ENCODE data around the gene KIAA2012. TPM values are rescaled to one million over a fixed set of nuclear protein-coding genes. Genes with fewer than 3 reads are reported as not detected.

KIAA2012 gene
- total RNA-seq, 1 donor from 2014 or later: not detected

DNA sequence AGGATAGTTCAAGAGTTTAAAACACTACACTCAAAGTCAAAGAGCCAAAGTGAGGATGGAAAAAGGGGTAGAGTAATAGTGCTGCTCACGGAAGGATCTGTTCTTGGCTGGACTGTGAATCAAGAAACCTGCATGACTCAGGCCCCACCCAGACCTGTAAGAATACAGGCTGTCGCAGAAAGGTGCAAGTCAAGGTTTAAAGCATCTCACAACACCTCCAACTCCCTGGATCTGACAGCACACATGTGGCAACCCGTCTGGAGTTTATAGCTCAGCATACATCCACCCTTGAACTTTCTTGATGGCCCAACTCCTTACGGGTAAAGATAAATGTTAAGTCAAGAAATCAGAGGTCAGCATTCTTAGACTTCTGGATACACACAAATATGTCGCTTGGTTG lies 6.3 kb downstream of the KIAA2012 start:
- Mint-ChIP-seq H3K27ac (no peak overlapping the region), H3K4me1 (no peaks in the 10 kb centered on the region), H3K36me3 (ENCODE audit: low read depth) (no peaks in the 10 kb centered on the region), H3K27me3 (peaks cover 6% of the 10 kb centered on the region), H3K9me3 (no peaks in the 10 kb centered on the region), H3K4me3 (no peak overlapping the region)
- DNase-seq: no peak
- intact Hi-C loops (cut with micrococcal nuclease): no loop called here

DNA sequence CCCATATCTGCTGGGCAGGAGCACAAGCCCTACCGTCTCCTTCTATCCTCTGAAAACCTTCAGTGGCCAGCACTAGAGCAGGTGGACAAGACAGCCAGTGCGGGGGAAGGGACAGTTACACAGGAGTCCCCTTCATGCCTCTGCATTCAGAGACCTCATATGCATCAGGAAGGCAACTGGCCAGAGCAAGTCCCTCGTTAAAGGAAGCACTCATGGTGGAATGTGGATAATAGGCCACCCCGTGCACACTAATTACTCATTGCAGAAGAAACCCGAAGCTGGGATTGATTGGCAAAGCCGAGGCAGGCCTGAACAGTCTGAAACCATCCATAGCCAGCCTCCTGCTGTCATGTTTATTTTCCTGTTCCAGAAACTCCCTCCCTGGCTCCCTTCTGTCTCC lies 11.2 kb downstream of the KIAA2012 start:
- intact Hi-C loops (cut with micrococcal nuclease): no loop called here

DNA sequence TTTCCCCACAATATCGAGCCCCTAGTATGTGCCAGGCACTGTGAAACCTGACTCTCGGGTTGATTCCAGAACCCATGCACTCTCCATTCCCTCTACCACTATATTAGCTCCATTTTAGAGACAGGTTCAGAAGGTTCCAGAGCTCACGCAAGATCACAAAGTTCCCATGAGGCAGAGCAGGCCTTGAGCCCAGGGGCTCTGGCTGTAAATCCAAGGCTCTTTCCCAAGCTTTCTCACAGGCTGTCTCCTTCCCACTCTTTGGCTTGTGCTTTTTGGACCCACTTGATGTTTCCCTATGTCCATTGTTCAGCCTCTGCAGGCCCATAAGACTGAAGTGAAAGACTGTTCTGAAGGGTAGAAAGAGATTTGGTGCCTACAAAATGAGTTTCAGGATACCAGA lies 15.7 kb downstream of the KIAA2012 start:
- H3K4me1 Mint-ChIP-seq: no peaks in the 10 kb centered on the region
- no peaks in the 10 kb centered on the region for H3K36me3 Mint-ChIP-seq (ENCODE audit: low read depth)
- H3K4me3 Mint-ChIP-seq: no peak overlapping the region
- no peaks in the 10 kb centered on the region for H3K9me3 Mint-ChIP-seq
- intact Hi-C loops (cut with micrococcal nuclease): no loop called here
- no peak for DNase-seq
- no peak overlapping the region for H3K27ac Mint-ChIP-seq
- peaks cover 9% of the 10 kb centered on the region for H3K27me3 Mint-ChIP-seq

More for the DNA sequence above, 11.2 kb downstream of the KIAA2012 start:
- no peaks in the 10 kb centered on the region for H3K4me1 Mint-ChIP-seq
- DNase-seq: no peak
- no peak overlapping the region for H3K27ac Mint-ChIP-seq
- no peaks in the 10 kb centered on the region for H3K9me3 Mint-ChIP-seq
- H3K36me3 Mint-ChIP-seq (ENCODE audit: low read depth): no peaks in the 10 kb centered on the region
- H3K27me3 Mint-ChIP-seq: peaks cover 2% of the 10 kb centered on the region
- no peak overlapping the region for H3K4me3 Mint-ChIP-seq

DNA sequence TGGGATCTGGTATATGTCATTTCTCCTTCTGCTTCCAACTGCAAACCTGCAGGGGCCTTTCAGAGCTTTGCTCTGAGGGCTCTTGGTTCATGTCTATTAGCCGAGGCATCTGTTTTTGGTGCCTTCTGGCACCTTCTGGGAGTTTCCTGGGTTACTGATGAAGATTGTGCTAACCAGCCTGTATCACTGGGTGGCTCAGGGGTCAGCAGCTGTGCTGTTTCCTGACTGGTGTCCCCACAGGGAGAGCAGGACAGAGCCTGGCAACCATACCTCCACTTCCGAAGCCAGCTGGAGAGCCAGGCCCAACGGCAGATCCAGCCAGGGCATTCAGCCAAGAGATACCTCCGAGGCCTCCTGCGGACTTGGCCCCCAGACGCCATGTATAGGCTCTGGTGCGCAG lies 17.5 kb downstream of the KIAA2012 start:
- Mint-ChIP-seq H3K36me3 (ENCODE audit: low read depth) (no peaks in the 10 kb centered on the region), H3K9me3 (no peaks in the 10 kb centered on the region), H3K4me3 (no peak overlapping the region), H3K27me3 (peaks cover 9% of the 10 kb centered on the region), H3K27ac (no peak overlapping the region), H3K4me1 (no peaks in the 10 kb centered on the region)
- intact Hi-C loops (cut with micrococcal nuclease): no loop called here
- no peak for DNase-seq

DNA sequence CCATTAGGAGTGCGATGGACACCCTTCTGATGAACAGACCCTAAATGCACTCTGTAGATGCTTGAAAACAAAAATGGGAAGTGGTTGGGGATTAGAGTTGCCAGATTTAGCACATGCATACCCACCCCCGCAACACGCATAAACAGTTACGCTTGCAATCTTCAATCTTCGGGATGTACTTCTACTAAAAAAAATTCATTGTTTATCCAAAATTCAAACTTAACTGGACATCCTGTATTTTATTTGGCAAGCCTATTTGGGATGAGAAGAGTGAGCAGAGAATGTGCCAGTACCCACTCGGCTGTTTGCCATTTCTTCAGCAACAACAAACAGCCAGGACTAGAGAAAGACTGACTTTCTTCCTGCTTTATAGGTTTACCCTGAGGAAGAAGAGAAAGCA lies 18.4 kb downstream of the KIAA2012 start:
- H3K36me3 Mint-ChIP-seq (ENCODE audit: low read depth): no peaks in the 10 kb centered on the region
- DNase-seq: no peak
- intact Hi-C loops (cut with micrococcal nuclease): no loop called here
- H3K4me1 Mint-ChIP-seq: no peaks in the 10 kb centered on the region
- no peak overlapping the region for H3K27ac Mint-ChIP-seq
- no peaks in the 10 kb centered on the region for H3K9me3 Mint-ChIP-seq
- no peak overlapping the region for H3K4me3 Mint-ChIP-seq
- peaks cover 11% of the 10 kb centered on the region for H3K27me3 Mint-ChIP-seq

DNA sequence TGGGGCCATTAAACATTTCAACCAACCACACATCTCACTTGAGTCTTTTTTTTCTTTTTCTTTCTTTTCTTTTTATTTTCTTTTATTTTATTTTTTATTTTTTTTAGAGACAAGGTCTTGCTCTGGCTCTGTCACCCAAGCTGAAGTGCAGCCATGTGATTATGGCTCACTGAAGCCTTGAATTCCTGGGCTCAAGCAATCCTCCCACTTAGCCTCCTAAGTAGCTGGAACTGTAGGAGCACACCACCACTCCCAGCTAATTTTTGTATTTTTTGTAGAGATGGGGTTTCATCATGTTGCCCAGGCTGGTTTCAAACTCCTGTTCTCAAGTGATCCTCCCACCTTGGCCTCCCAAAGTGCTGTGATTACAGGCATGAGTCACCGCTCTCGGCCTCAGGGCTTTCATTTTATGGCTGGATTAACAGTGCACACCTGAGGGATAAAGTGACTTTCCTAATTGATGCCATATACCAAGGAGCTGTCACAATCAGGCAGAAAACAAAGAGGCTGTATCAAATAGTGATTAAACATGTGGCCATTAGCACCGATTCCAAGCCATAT lies 21.5 kb downstream of the KIAA2012 start:
- peaks cover 7% of the 10 kb centered on the region for H3K27me3 Mint-ChIP-seq
- DNase-seq: no peak
- intact Hi-C loops (cut with micrococcal nuclease): no loop called here
- H3K36me3 Mint-ChIP-seq (ENCODE audit: low read depth): no peaks in the 10 kb centered on the region
- no peak overlapping the region for H3K27ac Mint-ChIP-seq
- no peaks in the 10 kb centered on the region for H3K9me3 Mint-ChIP-seq
- H3K4me3 Mint-ChIP-seq: no peak overlapping the region
- no peaks in the 10 kb centered on the region for H3K4me1 Mint-ChIP-seq

DNA sequence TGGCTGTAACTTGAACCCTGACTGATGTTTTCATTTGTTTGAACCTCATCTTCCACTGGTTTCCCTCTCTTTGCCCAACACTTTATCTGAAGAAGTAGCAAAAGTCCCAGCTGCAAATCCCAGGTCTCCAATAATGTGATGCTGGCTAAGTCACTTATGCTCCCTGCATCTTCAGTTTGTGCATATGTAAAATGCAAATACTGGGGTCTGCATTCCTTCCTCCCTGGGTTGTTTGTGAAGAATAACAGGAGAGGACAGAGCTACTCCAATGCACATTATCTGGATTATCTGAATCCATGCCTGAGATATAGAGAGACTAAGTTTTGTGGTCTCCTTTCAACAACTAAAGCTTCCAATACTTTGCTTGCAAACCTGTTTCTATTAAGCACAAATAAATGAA lies 22.2 kb downstream of the KIAA2012 start:
- DNase-seq: no peak
- H3K4me3 Mint-ChIP-seq: no peak overlapping the region
- H3K27me3 Mint-ChIP-seq: peaks cover 4% of the 10 kb centered on the region
- no peaks in the 10 kb centered on the region for H3K36me3 Mint-ChIP-seq (ENCODE audit: low read depth)
- no peaks in the 10 kb centered on the region for H3K4me1 Mint-ChIP-seq
- intact Hi-C loops (cut with micrococcal nuclease): no loop called here
- no peaks in the 10 kb centered on the region for H3K9me3 Mint-ChIP-seq
- H3K27ac Mint-ChIP-seq: no peak overlapping the region

DNA sequence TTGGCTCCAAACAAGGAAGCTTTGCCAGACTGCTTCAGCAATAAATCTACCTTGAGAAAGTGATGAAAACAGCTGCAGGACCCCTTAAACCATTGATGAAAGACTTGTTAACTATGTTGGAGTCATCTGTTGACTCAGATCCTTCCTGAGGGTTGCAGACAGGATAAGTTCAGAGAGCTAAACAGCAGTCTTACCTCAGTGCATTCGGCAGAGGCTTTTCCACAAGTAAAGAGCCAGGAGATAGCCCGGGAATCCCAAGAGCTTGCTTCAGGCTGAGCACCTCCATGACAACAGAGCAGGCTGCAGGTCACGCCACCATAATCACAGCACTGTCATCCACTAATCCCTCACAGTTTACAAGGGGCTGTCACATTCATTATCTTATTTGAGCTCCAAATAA lies 23.7 kb downstream of the KIAA2012 start:
- intact Hi-C loops (cut with micrococcal nuclease): no loop called here
- Mint-ChIP-seq H3K27ac (no peak overlapping the region), H3K4me3 (no peak overlapping the region), H3K36me3 (ENCODE audit: low read depth) (no peaks in the 10 kb centered on the region), H3K4me1 (no peaks in the 10 kb centered on the region), H3K9me3 (no peaks in the 10 kb centered on the region), H3K27me3 (peaks cover 4% of the 10 kb centered on the region)
- DNase-seq: no peak

DNA sequence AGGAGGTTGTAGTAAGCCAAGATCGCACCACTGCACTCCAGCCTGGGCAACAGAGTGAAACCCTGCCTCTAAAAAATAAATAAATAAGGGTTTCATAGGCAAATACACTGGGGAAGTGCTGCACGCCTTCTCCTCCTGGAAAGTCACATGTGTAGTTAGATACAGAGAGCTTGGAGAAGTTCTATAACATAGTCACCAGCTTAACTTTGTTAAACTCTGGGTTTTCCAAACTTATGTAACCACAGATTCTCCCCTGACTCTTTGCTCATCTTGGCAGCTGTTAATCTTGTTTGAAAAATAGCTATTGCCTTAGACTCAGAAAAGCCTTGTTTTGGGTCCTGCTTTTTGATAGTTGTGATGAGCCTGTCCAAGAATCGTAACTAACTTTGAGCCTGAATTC lies 25.2 kb downstream of the KIAA2012 start:
- Mint-ChIP-seq H3K27ac (no peak overlapping the region), H3K4me1 (no peaks in the 10 kb centered on the region), H3K27me3 (peaks cover 7% of the 10 kb centered on the region), H3K4me3 (no peak overlapping the region), H3K9me3 (no peaks in the 10 kb centered on the region), H3K36me3 (ENCODE audit: low read depth) (no peaks in the 10 kb centered on the region)
- DNase-seq: no peak
- intact Hi-C loops (cut with micrococcal nuclease): no loop called here

DNA sequence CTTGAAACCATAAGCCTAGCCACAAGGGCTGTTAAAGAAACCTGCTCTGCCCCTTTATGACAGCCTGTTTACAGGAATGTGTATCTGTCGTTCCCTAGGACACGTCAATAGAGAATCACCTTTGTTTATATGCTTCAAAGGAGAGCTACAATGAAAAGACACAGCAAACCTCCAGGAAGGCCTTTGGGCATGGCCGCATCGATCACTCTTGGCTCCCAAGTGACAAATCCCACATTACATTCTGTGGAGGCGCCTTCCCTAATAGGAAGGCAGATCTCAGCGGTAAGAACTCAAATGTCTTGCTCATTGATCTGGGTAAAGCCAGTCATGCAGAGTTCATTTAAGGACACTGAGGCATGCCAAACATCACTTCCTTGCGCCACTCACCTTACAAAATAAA lies 26.5 kb downstream of the KIAA2012 start:
- Mint-ChIP-seq H3K27ac (no peak overlapping the region), H3K9me3 (no peaks in the 10 kb centered on the region), H3K4me3 (no peak overlapping the region), H3K36me3 (ENCODE audit: low read depth) (no peaks in the 10 kb centered on the region), H3K27me3 (peaks cover 8% of the 10 kb centered on the region), H3K4me1 (no peaks in the 10 kb centered on the region)
- no peak for DNase-seq
- intact Hi-C loops (cut with micrococcal nuclease): no loop called here

DNA sequence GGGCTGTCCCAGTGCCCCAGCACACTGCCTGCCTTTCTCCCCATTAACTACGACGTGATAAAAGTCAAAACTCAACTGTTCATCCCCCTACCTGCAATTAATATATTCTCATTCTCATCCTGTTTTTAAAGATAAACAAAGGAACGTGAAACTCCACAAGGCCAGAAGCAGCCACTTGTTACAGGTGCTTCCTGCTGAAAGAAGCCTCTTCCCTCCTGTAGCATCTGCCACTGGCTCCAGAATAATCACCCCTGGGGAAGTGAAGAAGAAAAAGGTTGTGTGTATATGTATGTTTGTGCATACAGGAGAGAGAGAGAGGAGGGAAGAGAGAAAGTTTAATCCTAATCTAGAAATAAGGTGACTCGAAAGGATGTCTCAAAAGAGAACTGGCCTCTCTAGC lies 27.1 kb downstream of the KIAA2012 start:
- Mint-ChIP-seq H3K27ac (no peak overlapping the region), H3K27me3 (peaks cover 11% of the 10 kb centered on the region), H3K4me3 (no peak overlapping the region), H3K9me3 (no peaks in the 10 kb centered on the region), H3K4me1 (no peaks in the 10 kb centered on the region), H3K36me3 (ENCODE audit: low read depth) (no peaks in the 10 kb centered on the region)
- intact Hi-C loops (cut with micrococcal nuclease): no loop called here
- no peak for DNase-seq

DNA sequence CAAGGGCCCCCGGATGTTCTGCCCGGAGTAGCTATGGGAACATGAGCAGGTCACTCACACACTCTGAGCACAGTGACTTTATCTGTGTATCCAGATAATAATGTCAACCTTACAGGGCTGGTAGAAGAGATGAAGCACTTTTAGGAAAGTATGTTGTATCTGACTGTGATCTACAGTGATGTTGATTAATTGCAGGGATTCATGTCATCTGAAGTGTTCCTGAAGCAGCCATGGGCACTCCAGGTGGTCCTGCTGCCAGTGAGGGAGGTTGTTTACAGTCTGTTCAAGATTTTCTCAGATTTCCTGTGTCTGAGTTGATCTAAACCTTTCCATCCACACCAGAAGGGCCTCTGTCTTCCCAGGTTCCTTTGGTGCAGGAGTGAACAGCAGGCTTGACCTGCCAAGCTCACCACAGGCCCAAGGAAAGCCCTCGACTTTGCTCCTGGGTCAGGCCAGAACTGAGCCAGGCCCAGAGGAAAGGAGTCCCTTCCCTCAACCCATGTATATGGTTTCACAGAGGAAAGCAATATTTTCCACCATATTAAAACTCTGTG lies 28.0 kb downstream of the KIAA2012 start:
- Mint-ChIP-seq H3K4me3 (no peak overlapping the region), H3K36me3 (ENCODE audit: low read depth) (no peaks in the 10 kb centered on the region), H3K4me1 (no peaks in the 10 kb centered on the region), H3K27ac (no peak overlapping the region), H3K27me3 (peaks cover 14% of the 10 kb centered on the region), H3K9me3 (no peaks in the 10 kb centered on the region)
- intact Hi-C loops (cut with micrococcal nuclease): no loop called here
- no peak for DNase-seq

DNA sequence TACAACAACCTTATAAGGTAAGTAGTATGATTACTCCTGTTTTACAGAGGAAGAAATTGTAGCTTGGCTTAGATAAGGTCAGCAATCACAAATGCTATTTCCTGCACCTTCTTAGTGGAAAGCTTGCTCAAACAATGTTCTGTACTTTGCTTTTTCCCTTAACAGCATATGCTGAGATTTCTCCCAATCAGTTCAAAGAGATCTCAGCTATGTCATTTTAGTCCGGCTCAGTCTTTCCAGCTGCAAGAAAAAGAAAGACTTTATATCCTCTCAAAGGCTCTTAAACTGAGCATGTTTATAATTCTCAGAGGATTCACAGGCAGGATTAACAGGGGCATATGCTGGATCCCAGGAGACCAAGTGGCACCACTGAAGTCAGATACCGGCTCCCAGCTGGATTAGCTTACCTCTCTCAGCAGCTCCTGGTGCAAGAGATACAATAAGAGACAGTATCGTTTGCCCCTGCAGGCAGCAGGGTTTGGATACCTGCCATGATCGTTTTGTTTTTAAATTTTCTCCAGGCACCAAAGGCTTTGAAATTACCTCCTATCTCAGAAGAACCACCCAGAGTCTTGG lies 29.5 kb downstream of the KIAA2012 start:
- no peak for DNase-seq
- H3K36me3 Mint-ChIP-seq (ENCODE audit: low read depth): no peaks in the 10 kb centered on the region
- peaks cover 13% of the 10 kb centered on the region for H3K27me3 Mint-ChIP-seq
- intact Hi-C loops (cut with micrococcal nuclease): no loop called here
- no peaks in the 10 kb centered on the region for H3K4me1 Mint-ChIP-seq
- no peaks in the 10 kb centered on the region for H3K9me3 Mint-ChIP-seq
- H3K4me3 Mint-ChIP-seq: no peak overlapping the region
- H3K27ac Mint-ChIP-seq: no peak overlapping the region

DNA sequence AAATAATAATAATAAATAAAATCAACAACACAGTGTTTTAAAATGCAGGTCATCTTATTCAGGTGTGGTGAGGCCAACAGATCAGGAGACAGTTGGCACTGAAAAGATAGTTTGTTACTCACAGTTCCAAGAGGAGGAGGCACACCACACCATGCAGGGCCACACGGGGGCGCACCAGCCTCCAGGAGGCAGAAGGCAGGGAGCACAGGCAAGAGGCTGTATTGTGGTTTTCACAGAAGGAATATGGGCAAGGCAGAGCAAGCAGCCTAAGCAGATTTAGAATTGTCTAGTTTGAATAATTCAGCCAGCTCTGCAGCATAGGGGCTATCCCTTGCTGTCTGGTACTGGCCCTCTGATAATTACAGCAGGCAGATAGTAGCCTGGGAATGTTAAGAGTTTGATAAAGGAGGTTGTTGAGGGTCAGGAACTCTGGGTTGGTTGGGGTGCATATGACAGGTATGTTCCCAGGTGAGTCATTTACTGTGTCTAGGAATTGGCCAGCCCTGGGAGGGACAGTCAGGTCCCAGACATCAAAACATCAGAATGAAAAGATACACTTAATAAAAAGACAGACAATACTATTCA lies 31.3 kb downstream of the KIAA2012 start:
- H3K27me3 Mint-ChIP-seq: peaks cover 15% of the 10 kb centered on the region
- H3K4me3 Mint-ChIP-seq: no peak overlapping the region
- peak; percentile 82 for DNase-seq
- no peaks in the 10 kb centered on the region for H3K36me3 Mint-ChIP-seq (ENCODE audit: low read depth)
- H3K9me3 Mint-ChIP-seq: no peaks in the 10 kb centered on the region
- H3K4me1 Mint-ChIP-seq: no peaks in the 10 kb centered on the region
- no peak overlapping the region for H3K27ac Mint-ChIP-seq
- intact Hi-C loops (cut with micrococcal nuclease): loop anchor here (1.0 kb wide), 1 partner anchor 74 kb away; no protein-coding TSS in a partner anchor

Data from activated CD4-positive, alpha-beta T cell treated with anti-CD3 and anti-CD28 coated beads, Interleukin-2, amount 10 ng/mL, durations not matched to agents 24 days and 14 days (primary cell).